Activated T-helper 1 cell treated with anti-CD3 and anti-CD28 coated beads, Interleukin-2, amount 50 U/mL, for 16 hours (primary cell): ENCODE data around the gene ZBTB46.
"Not testable (repeated sequence)": the region's sequence is repeated elsewhere in the genome, so short reads cannot be mapped to it uniquely, and the experiment has no call there.

Experiments used
- DNase-seq, 2 donors: peaks; one replicate each; pipeline ENCODE4 v3.0.0-alpha.2; 2020; ENCODE audit warnings: low read depth in 1 of 2, low spot score in 1 of 2

ZBTB46 gene

DNA sequence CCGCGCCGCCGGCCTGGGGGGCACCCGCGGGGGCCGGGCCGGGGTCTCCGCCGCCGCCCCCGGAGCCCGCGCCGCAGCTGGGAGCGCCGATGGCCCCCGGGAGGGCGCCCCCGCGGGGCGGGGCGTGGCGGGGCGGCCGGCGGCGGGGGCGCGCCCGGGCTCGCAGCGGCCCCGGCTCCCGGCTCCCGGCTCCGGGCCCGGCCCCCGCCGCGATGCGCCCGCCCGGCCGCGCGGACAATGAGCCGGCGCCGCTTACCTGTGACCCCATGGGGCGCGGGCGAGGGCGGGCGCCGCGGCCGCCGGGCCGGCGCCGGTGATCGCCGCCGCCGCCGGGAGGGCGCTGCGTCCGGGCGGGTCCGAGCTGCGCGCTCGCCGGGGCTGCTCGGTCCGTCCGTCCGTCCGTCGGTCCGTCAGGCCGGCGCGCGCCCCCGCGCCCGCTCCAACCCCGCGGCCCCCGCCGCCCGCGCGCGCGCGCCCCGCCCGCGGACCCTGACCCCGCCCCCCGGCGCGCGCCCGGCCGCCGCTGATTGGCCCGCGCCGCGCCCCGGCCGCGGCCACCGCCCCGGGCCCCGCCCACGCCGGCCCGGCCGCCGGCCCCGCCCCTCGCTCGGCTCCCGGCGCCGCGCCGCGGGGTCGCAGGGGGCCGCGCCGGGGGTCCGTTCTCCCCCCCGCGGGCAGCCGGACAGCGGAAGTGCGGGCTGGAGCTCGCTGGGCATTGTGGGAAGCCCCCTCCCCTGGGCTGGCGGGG lies at the start of gene ZBTB46:
ZBTB46 (minus strand) TSS at position 424 of the 748 bp plus-strand sequence. CDS start 40,507 bp downstream, outside the sequence.
- DNase-seq = no peak

DNA sequence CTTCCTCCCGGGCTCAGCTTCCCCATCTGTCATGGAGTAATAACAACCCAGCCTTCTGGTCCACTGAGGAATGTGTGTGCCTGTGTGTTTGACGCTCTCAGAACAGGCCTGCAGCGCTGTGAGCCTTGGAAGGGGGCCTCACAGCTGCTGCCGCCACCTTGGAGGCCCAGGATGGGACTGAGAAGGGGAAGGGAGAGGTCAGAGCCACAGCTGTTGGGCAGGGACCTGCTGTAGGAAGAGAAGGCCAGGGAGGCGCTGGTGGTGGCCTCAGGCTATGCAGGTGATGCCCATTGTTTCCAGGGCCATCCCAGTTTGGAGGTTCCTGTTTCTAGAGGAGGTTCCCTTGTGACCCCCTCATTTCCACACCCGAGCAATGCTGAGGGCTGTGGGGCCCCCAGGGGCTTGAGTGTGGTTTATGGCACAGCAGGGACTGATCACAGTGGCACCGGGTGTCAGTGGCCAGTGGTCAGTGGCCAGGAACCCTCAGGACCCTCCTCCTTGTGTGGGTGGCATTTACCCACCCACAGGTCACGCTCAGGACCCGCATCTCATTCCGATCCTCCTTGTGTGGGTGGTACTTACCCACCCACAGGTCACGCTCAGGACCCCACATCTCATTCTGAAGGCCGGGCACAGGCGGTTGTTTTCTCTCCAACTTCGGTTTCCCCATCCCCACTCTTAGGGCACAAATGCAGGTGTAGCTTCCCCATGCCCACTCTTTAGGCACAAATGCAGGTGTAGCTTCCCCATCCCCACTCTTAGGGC lies 48.0 kb upstream of the ZBTB46 start:
- DNase-seq = no peak

DNA sequence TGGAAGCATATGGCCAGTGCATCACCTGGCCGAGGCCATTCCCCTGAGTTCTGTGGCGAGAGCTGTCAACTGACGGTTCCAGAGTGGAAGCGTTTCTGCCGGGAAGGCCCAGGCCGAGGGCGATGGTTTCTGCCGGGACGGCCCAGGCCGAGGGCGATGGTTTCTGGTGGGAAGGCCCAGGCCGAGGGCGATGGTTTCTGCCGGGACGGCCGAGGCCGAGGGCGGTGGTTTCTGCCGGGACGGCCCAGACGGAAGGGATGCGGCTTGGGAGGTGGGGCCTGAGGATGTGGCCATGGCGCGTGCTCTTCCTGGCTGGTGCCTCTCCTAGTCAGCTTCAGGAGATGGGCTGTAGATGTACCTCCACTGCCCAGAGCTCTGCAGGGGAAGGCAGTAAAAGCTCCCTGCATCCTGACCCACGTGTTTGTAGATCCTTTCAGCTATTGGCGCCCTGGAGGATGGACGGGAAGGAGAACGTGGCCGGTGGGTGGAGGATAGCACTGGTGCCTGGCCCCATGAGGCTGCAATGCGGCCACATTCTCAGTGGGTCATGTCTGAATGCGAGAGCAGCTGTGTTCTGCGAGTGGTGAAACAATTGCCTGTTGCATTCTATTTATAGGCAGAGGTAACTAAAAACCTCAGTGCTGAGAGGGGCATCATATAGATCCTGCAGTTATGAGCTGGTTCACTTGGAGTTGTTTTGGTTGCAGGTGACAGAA lies 46.8 kb upstream of the ZBTB46 start:
- DNase-seq = no peak

DNA sequence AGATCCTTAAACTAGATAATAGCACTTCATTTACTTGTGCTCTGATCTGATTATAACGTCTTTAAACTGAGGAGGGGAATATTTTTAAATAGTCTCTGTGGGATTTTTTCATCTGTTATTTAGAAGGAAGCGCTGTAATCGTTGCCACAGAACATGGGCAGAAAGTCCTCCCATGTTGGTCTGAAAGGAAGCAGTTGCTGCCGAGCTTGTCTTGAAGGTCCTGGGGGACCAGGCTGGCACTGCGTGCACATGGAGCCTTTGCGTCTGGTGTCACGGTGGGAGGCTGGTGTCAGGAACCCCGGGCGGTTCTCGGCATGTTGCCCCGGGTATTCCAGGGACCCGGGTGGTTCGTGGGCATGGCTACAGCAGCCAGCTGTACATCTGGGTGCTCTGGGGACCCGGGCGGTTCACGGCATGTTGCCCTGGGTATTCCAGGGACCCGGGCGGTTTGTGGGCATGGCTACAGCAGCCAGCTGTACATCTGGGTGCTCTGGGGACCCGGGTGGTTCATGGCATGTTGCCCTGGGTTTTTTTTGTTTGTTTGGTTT lies 45.5 kb upstream of the ZBTB46 start:
- no peak for DNase-seq

GRCh38 chr20:63874241-63874640 lies 43.2 kb upstream of the ZBTB46 start:
- DNase-seq = not testable (repeated sequence)

GRCh38 chr20:63873477-63873971 lies 42.5 kb upstream of the ZBTB46 start:
- DNase-seq = no peak

DNA sequence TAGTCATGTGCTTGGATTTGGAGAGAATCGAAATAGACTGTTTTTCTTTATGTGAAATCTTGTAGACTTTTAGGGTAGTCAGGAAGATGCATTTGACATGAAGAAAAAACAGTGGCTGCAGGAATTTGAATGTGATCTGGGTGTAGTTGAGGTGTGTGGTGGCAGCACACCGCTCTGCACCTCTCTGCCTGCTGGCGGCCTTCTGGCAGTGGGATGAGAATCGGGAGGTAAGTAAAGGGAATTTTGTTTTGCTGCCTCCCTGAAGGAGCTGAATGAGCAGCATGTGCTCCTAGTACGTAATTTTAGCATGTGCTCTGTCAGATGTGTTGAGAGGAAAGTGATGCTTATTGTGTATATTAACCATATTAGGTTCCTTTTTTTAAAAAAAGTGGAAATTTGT lies 37.2 kb upstream of the ZBTB46 start:
- DNase-seq = no peak

- DNase-seq = not testable (repeated sequence)
Observed at GRCh38 chr20:63867042-63867441, 36.0 kb upstream of the ZBTB46 start.

DNA sequence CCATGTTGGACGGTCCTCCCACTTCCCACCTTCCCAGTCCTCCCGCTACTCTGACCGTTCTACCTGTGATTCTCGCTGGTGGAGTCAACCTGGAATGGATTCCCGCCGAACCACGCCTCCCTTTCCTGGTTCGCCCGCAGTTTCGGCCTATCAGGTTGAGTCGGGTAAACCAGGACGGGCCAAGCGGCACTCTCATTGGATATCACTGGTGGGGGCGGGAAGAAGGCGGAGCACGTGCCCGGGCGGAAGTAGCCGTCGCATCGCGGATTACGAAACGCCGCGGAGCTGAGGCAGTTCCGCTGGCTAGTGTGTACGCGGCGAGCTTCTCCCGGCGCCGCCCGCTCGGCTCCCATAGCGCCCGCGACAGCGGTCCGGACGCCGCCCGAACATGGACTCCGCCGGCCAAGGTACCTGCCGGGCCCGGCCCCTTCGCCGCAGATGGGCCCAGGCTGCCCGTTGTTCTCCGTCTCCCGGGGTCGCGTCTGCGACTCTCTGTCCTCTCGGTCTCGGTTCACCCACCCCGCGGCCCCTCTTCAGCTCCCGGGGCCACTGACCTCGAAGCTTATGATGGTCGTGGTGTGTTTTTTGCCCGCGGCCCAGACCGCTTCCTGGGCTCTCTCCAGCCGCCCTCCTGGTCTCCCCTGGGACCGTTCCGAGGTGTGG lies 34.0 kb upstream of the ZBTB46 start, which contains the start of gene TPD52L2:
TPD52L2 (plus strand) TSS at position 293 of the 663 bp plus-strand sequence; CDS start at position 389, 96 bp downstream.
- peak; percentile 96 for DNase-seq

DNA sequence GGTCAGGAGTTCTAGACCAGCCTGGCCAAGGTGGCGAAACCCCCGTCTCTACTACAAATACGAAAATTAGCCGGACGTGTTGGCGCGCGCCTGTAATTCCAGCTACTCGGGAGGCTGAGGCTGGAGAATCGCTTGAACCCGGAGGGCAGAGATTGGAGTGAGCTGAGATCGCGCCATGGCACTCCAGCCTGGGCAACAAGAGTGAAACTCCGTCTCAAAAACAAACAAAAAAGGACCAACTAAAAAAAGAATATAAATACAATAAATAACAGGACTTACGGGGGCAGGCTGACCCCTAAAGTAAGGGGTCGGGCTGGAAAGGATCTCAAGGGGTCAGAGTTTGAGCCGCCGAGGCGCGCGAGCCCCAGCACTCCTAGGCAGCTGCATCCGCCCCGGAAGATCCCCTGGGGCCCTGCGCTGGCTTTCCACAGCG lies 33.5 kb upstream of the ZBTB46 start:
- no peak for DNase-seq

- peak; percentile 60 to 69 for DNase-seq
Observed at GRCh38 chr20:63863798-63864544, 32.9 kb upstream of the ZBTB46 start.

- no peak for DNase-seq
Observed at GRCh38 chr20:63863021-63863797, 32.1 kb upstream of the ZBTB46 start.

DNA sequence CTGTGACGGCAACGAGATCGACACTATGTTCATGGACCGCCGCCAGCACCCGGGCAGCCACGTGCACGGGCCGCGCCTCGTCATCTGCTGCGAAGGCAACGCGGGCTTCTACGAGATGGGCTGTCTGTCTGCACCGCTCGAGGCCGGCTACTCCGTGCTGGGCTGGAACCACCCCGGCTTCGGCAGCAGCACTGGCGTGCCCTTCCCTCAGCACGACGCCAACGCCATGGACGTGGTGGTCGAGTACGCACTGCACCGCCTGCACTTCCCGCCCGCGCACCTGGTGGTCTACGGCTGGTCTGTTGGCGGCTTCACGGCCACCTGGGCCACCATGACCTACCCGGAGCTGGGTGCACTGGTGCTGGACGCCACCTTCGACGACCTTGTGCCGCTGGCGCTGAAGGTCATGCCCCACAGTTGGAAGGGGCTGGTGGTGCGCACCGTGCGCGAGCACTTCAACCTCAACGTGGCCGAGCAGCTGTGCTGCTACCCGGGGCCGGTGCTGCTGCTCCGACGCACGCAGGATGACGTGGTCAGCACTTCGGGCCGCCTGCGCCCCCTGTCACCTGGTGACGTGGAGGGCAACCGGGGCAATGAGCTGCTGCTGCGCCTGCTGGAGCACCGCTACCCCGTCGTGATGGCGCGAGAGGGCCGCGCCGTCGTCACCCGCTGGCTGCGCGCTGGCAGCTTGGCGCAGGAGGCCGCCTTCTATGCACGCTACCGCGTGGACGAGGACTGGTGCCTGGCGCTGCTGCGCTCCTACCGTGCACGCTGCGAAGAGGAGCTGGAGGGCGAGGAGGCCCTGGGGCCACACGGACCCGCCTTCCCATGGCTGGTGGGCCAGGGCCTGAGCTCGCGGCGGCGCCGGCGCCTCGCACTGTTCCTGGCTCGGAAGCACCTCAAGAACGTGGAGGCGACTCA lies 31.2 kb upstream of the ZBTB46 start:
- DNase-seq = no peak

DNA sequence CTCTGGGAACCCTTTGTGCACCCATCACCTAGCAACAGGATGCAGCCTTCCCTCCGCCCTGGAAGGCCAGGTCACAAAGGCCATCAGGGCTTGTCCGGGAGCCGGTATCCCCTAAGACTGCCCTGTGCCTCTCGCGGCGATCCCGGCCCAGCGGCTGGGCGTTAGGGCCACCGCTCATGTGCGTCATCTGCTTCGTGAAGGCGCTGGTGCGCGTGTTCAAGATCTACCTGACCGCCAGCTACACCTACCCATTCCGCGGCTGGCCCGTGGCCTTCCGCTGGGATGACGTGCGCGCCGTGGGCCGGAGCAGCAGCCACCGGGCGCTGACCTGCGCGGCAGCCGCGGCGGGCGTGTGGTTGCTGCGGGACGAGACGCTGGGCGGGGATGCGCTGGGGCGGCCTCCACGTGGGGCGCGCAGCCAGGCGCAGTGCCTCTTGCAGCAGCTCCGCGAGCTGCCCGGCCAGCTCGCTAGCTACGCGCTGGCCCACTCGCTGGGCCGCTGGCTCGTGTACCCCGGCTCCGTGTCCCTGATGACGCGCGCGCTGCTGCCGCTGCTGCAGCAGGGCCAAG lies 30.4 kb upstream of the ZBTB46 start, which contains the start of gene ABHD16B:
ABHD16B (plus strand) TSS at position 134 of the 570 bp plus-strand sequence; CDS start at position 177, 43 bp downstream.
- DNase-seq = no peak

DNA sequence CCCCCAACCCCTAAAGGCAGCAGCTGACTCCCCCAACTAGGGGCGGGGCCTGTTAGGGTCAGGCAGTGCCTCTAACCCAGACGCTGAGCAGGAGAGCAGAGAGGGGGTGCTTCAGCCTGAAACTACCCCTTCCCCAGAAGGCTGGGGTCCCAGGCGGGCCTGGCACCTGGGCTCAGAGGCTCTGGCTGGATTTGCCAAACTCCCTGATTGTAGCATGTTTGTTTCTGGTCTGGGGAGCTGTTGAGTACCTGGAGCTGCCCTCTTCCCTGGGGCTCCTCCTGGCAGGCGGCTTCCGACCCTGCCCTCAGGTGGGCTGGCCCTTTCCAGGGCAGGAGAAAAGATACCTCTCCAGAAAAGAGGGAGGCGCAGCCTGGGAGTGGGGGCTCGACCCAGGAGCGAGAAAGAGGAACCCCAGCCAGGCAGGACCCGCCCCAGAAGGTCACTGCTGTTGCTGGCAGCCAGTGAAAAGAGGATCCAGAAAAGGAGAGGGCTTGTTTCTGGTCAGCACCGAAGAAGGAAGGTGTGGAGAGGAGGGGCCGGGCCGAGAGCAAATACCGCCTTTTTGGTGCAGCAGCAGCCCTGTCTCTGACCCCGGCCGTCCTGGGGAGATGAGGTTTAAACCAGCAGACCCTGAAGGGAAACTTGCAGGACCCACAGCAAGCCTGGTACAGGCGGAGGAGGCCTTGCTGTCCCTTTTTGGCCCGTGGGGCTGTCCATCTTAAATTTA lies 29.4 kb upstream of the ZBTB46 start:
- DNase-seq = no peak

- no peak for DNase-seq
Observed at GRCh38 chr20:63859166-63859699, 28.2 kb upstream of the ZBTB46 start.
